DND-41 (cell line): ENCODE results near the gene SPACA7.

ENCODE experiments used
- ATAC-seq: fragments of 200-7000 bp; cut with Tn5 transposase; 3 replicates; pipeline ENCODE4 v1.9.1; 2021; ENCODE audit warnings: low read depth; ENCODE audit not compliant: insufficient read depth
- DNase-seq: peaks from one replicate; pipeline ENCODE4 v3.0.0-alpha.2; 2020
- H2AFZ ChIP-seq: 2 replicates; pipeline ENCODE4 v1.6.0; 2012; ENCODE audit warnings: low read depth, low read length
- H3K27ac ChIP-seq: 2 replicates; pipeline ENCODE4 v1.5.1; 2012; ENCODE audit warnings: low read length, inconsistent platforms
- H3K27me3 ChIP-seq: fragments of 200-600 bp; sonication (generic); 2 replicates; pipeline ENCODE4 v1.6.0; 2012; ENCODE audit warnings: low read length, mild to moderate bottlenecking, inconsistent platforms; ENCODE audit not compliant: insufficient read depth, poor library complexity
- H3K36me3 ChIP-seq: 2 replicates; pipeline ENCODE4 v1.5.1; 2012; ENCODE audit warnings: low read length, inconsistent platforms; ENCODE audit not compliant: insufficient read depth
- H3K4me1 ChIP-seq: 2 replicates; pipeline ENCODE4 v1.5.1; 2012; ENCODE audit warnings: mild to moderate bottlenecking, low read length; ENCODE audit not compliant: insufficient read depth
- H3K4me2 ChIP-seq: 2 replicates; pipeline ENCODE4 v1.6.0; 2012; ENCODE audit warnings: mild to moderate bottlenecking, moderate library complexity, low read length, inconsistent platforms; ENCODE audit not compliant: insufficient read depth
- H3K4me3 ChIP-seq, 2 experiments: fragments of 200-600 bp in 1 of 2; shearing (Covaris generic) in 1 of 2; 2 replicates each; pipeline ENCODE4 v1.5.1; 2012 to 2016; ENCODE audit warnings: inconsistent platforms in 2 of 2, low read length in 2 of 2, mild to moderate bottlenecking in 2 of 2, low read depth in 1 of 2, moderate library complexity in 1 of 2
- H3K79me2 ChIP-seq: 2 replicates; pipeline ENCODE4 v1.6.0; 2012; ENCODE audit warnings: low read length, inconsistent platforms; ENCODE audit not compliant: insufficient read depth
- H3K9ac ChIP-seq: 2 replicates; pipeline ENCODE4 v1.6.0; 2012; ENCODE audit warnings: low read depth, mild to moderate bottlenecking, inconsistent platforms, low read length, moderate library complexity
- H3K9me3 ChIP-seq: 2 replicates; pipeline ENCODE4 v1.5.1; 2012; ENCODE audit warnings: low read length, moderate library complexity, mild to moderate bottlenecking, inconsistent platforms; ENCODE audit not compliant: insufficient read depth, severe bottlenecking
- H4K20me1 ChIP-seq: 2 replicates; pipeline ENCODE4 v1.6.0; 2012; ENCODE audit warnings: low read length; ENCODE audit not compliant: insufficient read depth
- EZH2 ChIP-seq: IDR thresholded peaks from 3 replicates; pipeline ENCODE4 v1.6.1; 2012; ENCODE audit warnings: borderline replicate concordance, low read depth, mild to moderate bottlenecking, moderate library complexity, low read length, inconsistent platforms; ENCODE audit not compliant: severe bottlenecking
- TF ChIP-seq, protein P1 (sequence below): IDR thresholded peaks from 2 replicates; pipeline ENCODE4 v1.5.1; 2012; ENCODE audit warnings: borderline replicate concordance, low read length, moderate library complexity, mild to moderate bottlenecking; ENCODE audit not compliant: poor library complexity, severe bottlenecking; ENCODE audit errors: extremely low read depth

Gene SPACA7

DNA sequence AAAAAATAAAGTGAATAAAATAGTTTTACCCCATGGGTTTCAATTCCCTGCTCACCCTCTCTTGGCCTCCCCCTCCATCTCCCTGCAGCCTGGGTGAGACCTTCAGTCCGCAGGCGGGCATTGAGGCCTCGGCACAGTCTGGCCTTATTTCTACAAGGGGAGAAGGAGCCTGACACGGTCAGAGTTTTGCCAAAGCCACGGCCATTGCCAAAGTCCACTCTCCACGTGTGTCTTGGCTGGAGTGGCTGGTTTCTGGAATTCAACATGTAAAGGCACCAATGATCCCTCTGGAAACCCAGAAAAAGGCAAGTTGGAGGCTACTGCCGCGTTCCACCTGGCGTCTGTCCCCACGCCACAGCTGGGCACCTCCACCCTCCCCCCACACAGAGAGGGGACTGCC is 43.4 kb upstream of the SPACA7 start:
- ATAC-seq (no peak), DNase-seq (no peak)
- Histone ChIP-seq H3K9me3 (no peaks in the 10 kb centered on the region), H3K27ac (no peak overlapping the region), H3K4me1 (no peaks in the 10 kb centered on the region), H3K4me3 (no peak overlapping the region), H3K79me2 (no peaks in the 10 kb centered on the region), H3K9ac (no peak overlapping the region), H2AFZ (no peak overlapping the region), H4K20me1 (no peaks in the 10 kb centered on the region), H3K36me3 (no peaks in the 10 kb centered on the region), H3K4me2 (no peak overlapping the region), H3K27me3 (no peaks in the 10 kb centered on the region)
- no peak for TF ChIP-seq EZH2
- TF ChIP-seq, protein P1, sequence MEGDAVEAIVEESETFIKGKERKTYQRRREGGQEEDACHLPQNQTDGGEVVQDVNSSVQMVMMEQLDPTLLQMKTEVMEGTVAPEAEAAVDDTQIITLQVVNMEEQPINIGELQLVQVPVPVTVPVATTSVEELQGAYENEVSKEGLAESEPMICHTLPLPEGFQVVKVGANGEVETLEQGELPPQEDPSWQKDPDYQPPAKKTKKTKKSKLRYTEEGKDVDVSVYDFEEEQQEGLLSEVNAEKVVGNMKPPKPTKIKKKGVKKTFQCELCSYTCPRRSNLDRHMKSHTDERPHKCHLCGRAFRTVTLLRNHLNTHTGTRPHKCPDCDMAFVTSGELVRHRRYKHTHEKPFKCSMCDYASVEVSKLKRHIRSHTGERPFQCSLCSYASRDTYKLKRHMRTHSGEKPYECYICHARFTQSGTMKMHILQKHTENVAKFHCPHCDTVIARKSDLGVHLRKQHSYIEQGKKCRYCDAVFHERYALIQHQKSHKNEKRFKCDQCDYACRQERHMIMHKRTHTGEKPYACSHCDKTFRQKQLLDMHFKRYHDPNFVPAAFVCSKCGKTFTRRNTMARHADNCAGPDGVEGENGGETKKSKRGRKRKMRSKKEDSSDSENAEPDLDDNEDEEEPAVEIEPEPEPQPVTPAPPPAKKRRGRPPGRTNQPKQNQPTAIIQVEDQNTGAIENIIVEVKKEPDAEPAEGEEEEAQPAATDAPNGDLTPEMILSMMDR = no peak

DNA sequence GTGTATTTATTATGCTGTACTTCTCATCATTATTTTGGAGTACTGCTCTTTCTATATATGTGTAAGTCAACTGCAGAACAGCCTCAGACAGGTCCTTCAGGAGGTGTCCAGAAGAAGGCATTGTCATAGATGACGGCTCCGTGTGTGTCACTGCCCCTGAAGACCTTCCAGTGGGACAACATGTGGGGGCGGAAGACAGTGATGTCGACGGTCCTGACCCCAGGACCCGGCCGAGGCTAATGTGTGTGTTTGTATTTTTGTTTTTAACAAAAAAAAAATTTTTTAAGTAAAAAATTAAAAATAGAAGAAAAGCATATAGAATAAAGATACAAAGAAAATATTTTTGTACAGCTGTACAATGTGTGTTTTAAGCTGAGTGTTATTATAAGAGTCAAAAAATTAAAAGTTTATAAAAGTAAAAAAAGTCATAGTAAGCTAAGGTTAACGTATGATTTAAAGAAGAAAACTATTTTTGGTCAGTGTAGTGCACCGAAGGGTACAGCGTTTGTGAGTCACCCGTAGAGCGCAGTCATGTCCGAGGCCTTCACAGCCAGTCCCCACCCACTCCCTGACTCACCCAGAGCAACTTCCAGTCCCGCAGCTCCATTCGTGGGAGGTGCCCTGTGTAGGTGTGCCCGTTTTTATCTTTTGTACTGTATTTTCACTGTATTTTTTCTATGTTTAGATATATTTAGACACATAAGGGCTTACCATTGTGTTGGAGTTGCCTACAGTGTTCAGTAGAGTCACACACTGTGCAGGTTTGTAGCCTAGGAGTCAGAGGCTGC is 42.2 kb upstream of the SPACA7 start:
- no peaks in the 10 kb centered on the region for H3K79me2 ChIP-seq
- H3K36me3 ChIP-seq = no peaks in the 10 kb centered on the region
- no peaks in the 10 kb centered on the region for H3K27me3 ChIP-seq
- no peaks in the 10 kb centered on the region for H4K20me1 ChIP-seq
- H3K9ac ChIP-seq = no peak overlapping the region
- no peaks in the 10 kb centered on the region for H3K4me1 ChIP-seq
- no peak overlapping the region for H3K27ac ChIP-seq
- TF ChIP-seq, protein P1 = no peak
- no peak for TF ChIP-seq EZH2
- H3K4me3 ChIP-seq = no peak overlapping the region
- no peak for DNase-seq
- no peak overlapping the region for H2AFZ ChIP-seq
- H3K9me3 ChIP-seq = no peaks in the 10 kb centered on the region
- ATAC-seq = no peak
- no peak overlapping the region for H3K4me2 ChIP-seq

DNA sequence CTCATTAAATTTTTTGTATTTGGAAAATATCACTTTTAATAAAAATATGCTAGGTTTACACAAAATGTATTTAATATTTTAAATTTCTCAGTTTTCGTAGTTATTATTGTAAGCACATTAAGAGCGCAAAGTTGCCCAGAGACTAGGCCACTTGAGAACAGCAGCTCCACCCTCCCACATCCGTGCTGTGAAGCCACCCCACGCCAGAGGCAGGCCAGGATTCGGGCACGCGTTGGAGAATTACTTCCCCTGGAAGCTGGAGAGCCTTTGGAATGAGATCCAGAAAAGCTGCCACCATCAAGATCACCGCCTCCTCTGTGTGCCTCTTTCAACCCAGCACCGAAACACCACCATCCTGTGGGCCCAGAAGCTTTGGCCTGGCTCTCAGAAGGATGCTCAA is 41.0 kb upstream of the SPACA7 start:
- H2AFZ ChIP-seq = no peak overlapping the region
- H3K4me2 ChIP-seq = no peak overlapping the region
- no peaks in the 10 kb centered on the region for H4K20me1 ChIP-seq
- no peaks in the 10 kb centered on the region for H3K4me1 ChIP-seq
- H3K9ac ChIP-seq = no peak overlapping the region
- H3K79me2 ChIP-seq = no peaks in the 10 kb centered on the region
- no peak for DNase-seq
- no peak for ATAC-seq
- H3K27me3 ChIP-seq = peaks cover 3% of the 10 kb centered on the region
- H3K36me3 ChIP-seq = no peaks in the 10 kb centered on the region
- H3K9me3 ChIP-seq = no peaks in the 10 kb centered on the region
- no peak overlapping the region for H3K4me3 ChIP-seq
- H3K27ac ChIP-seq = no peak overlapping the region
- TF ChIP-seq, protein P1 = no peak
- TF ChIP-seq EZH2 = no peak

DNA sequence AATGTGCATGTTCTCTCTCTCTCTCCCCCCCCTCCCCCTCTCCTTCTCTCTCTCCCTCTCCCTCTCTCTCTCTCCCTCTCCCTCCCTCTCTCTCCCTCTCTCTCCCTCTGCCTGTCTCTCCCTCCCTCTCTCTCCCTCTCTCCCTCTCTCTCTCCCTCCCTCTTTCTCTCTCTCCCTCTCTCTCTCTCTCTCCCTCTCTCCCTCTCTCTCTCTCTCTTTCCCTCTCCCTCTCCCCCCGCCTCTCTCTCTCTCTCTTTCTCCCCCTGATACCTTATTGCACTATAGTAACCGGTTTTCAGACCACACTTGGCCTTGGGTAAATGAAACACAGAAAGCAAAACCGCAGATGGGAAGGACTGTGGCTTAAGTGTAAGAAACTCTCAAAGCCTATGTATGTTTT is 34.7 kb upstream of the SPACA7 start:
- no peaks in the 10 kb centered on the region for H3K9me3 ChIP-seq
- no peak overlapping the region for H3K4me3 ChIP-seq
- peaks cover 12% of the 10 kb centered on the region for H3K27me3 ChIP-seq
- no peak overlapping the region for H3K9ac ChIP-seq
- no peak overlapping the region for H3K27ac ChIP-seq
- H4K20me1 ChIP-seq = no peaks in the 10 kb centered on the region
- no peak overlapping the region for H2AFZ ChIP-seq
- H3K79me2 ChIP-seq = no peaks in the 10 kb centered on the region
- TF ChIP-seq EZH2 = no peak
- TF ChIP-seq, protein P1 = no peak
- H3K4me1 ChIP-seq = no peaks in the 10 kb centered on the region
- ATAC-seq = no peak
- no peak overlapping the region for H3K4me2 ChIP-seq
- no peak for DNase-seq
- H3K36me3 ChIP-seq = no peaks in the 10 kb centered on the region
